DND-41 (cell line): ENCODE results near the gene ZKSCAN7.

Source experiments
- CTCF ChIP-seq: IDR thresholded peaks from 2 replicates; pipeline ENCODE4 v1.5.1; 2012; ENCODE audit warnings: borderline replicate concordance, low read length, moderate library complexity, mild to moderate bottlenecking; ENCODE audit not compliant: poor library complexity, severe bottlenecking; ENCODE audit errors: extremely low read depth
- EZH2 ChIP-seq: IDR thresholded peaks from 3 replicates; pipeline ENCODE4 v1.6.1; 2012; ENCODE audit warnings: borderline replicate concordance, low read depth, mild to moderate bottlenecking, moderate library complexity, low read length, inconsistent platforms; ENCODE audit not compliant: severe bottlenecking

- TF ChIP-seq CTCF (no peak), EZH2 (no peak)
Observed at GRCh38 chr3:44509393-44509921, 45.5 kb upstream of the ZKSCAN7 start.
